NCI-H1105 treated with DMSO at 0.1 percent for 48 hours (cell line): ENCODE results near the gene ARID5B.

Experiments
- DNase-seq: peaks from one replicate; lab custom pipeline; 2025; lab: John Stamatoyannopoulos, UW

ARID5B gene

GRCh38 chr10:62103857-62104256, 202.4 kb downstream of the ARID5B start:
- DNase-seq: no peak

- no peak for DNase-seq
These were observed 205.5 kb downstream of the ARID5B start for GRCh38 chr10:62106929-62107519.

- no peak for DNase-seq
These were observed 207.5 kb downstream of the ARID5B start for GRCh38 chr10:62108759-62109586.

GRCh38 chr10:62109587-62110293, 208.2 kb downstream of the ARID5B start:
- no peak for DNase-seq

GRCh38 chr10:62112300-62112699, 210.8 kb downstream of the ARID5B start:
- DNase-seq: no peak

GRCh38 chr10:62112963-62113362, 211.5 kb downstream of the ARID5B start:
- DNase-seq: no peak

- DNase-seq: no peak
These were observed 212.2 kb downstream of the ARID5B start for GRCh38 chr10:62113680-62114079.

- no peak for DNase-seq
These were observed 213.8 kb downstream of the ARID5B start for GRCh38 chr10:62115321-62115720.

GRCh38 chr10:62115842-62116241, 214.3 kb downstream of the ARID5B start:
- DNase-seq: no peak

GRCh38 chr10:62116896-62117295, 215.4 kb downstream of the ARID5B start:
- DNase-seq: peak; percentile 45

GRCh38 chr10:62121187-62121530, 219.7 kb downstream of the ARID5B start:
- DNase-seq: no peak

GRCh38 chr10:62127975-62128374, 226.5 kb downstream of the ARID5B start:
- no peak for DNase-seq

GRCh38 chr10:62130948-62131347, 229.4 kb downstream of the ARID5B start:
- no peak for DNase-seq

GRCh38 chr10:62131724-62132123, 230.2 kb downstream of the ARID5B start:
- DNase-seq: no peak

- DNase-seq: no peak
These were observed 232.1 kb downstream of the ARID5B start for GRCh38 chr10:62133618-62134017.

GRCh38 chr10:62136931-62137330, 235.4 kb downstream of the ARID5B start:
- no peak for DNase-seq
